GM18505 (cell line): ENCODE measurements around the gene ZCCHC24.
"Not testable (repeated sequence)": the region's sequence is repeated elsewhere in the genome, so short reads cannot be mapped to it uniquely, and the experiment has no call there.

ENCODE experiments used
- ATAC-seq: cut with Tn5 transposase; IDR thresholded peaks from one replicate; pipeline ENCODE4 v1.9.1; 2021; ENCODE audit not compliant: unreplicated experiment
- POLR2A ChIP-seq: IDR thresholded peaks from 4 replicates; pipeline ENCODE4 v1.6.1; 2011; ENCODE audit warnings: borderline replicate concordance; ENCODE audit not compliant: insufficient read depth, insufficient read length; ENCODE audit errors: extremely low read depth

ZCCHC24 gene

DNA sequence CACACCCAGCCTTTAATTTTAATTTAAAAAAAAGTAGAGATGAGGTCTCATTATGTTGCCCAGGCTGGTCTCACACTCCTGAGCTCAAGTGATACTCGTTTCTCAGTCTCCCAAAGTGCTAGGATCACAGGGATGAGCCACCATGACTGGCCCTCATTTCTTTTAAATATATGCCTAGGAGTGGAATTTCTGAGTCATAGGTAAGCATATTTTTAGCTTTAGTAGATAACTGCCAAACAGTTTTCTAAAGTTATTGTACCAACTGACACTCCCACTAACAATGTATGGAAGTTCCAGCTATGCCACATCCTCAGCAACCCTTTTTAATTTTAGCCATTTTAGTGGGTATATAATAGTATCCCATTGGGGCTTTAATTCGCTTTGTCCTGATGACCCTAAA lies 111.9 kb downstream of the ZCCHC24 start:
- TF ChIP-seq POLR2A, result no peak
- ATAC-seq, result no peak

- not testable (repeated sequence) for ATAC-seq
Measured at GRCh38 chr10:79332610-79333315, 112.7 kb downstream of the ZCCHC24 start.
